Muscle of arm (tissue), 14 donors: Measurements from ENCODE around the gene LCE3C. TPM values are rescaled to one million over a fixed set of nuclear protein-coding genes. Genes with fewer than 3 reads are reported as not detected.
"Not testable (repeated sequence)": the region's sequence is repeated elsewhere in the genome, so short reads cannot be mapped to it uniquely, and the experiment has no call there.

Experiments
- DNase-seq: peaks from one replicate; pipeline ENCODE4 v3.0.0-alpha.2; 2013
- long read RNA-seq, 11 donors: transcript quantifications; one replicate each; lab custom pipeline, GENCODE V29; 2026
- polyA plus RNA-seq, 12 donors: library from polyadenylated mRNA; unstranded; fragments of 120-200 nt; gene quantifications; one replicate each; pipeline ENCODE4 v1.2.1, GENCODE V29; 2013; ENCODE audit not compliant: insufficient read length in 12 of 12

LCE3C gene, protein sequence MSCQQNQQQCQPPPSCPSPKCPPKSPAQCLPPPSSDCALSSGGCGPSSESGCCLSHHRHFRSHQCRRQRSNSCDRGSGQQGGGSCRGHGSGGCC
- polyA plus RNA-seq, result not detected
- long read RNA-seq, donor 1, result 0 reads
- long read RNA-seq, donor 2, result 0 reads
- long read RNA-seq, donor 3, result 0 reads
- long read RNA-seq, donor 4, result 0 reads
- long read RNA-seq, donor 5, result 0 reads
- long read RNA-seq, donor 6, result 0 reads
- long read RNA-seq, donor 7, result 0 reads
- long read RNA-seq, donor 8, result 0 reads
- long read RNA-seq, donor 9, result 0 reads
- long read RNA-seq, donor 10, result 0 reads
- long read RNA-seq, donor 11, result 0 reads

DNA sequence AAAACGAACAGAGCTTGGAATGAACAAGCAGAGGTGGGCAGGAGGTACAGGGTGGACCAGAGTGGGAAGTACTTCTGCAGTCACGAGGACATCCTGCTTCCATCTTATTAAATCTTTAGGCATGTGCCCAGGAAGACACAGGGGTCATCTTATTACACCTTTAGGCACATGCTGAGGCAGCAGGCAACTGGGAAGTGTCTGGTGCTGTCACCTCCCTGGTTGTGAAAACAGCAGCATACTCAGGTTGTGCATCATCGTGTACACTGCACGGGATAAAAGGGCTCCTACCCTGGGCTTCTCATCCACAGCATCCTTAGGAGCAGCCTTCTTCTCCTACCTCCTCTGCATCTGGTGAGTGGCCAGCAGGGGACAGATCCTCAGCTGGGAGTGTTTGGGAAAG, at the start of gene LCE3C:
Gene LCE3C, plus strand, starts transcription at position 301 of the 400 bp plus-strand sequence. CDS start 498 bp downstream, outside the sequence.
- no peak for DNase-seq

DNA sequence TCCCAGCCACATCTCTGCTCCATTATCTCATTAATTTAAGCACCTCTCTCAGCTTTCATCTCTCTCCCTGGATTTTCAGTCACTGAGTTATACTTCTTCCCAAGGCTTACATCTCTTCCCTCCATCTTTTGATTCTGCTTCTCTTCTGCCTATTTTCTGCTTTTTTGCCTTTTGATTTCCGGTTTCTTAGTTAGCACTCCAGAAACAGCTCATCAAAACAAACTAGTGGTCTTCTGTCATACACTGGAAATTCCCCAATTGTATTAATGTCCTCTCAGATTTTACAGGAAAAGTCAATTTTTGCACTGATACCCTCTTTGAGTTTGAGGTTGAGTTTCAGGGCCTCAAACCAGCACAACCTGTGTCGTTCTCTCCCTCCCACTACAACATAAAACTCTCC, 34.9 kb upstream of the LCE3C start:
- DNase-seq, result no peak

DNA sequence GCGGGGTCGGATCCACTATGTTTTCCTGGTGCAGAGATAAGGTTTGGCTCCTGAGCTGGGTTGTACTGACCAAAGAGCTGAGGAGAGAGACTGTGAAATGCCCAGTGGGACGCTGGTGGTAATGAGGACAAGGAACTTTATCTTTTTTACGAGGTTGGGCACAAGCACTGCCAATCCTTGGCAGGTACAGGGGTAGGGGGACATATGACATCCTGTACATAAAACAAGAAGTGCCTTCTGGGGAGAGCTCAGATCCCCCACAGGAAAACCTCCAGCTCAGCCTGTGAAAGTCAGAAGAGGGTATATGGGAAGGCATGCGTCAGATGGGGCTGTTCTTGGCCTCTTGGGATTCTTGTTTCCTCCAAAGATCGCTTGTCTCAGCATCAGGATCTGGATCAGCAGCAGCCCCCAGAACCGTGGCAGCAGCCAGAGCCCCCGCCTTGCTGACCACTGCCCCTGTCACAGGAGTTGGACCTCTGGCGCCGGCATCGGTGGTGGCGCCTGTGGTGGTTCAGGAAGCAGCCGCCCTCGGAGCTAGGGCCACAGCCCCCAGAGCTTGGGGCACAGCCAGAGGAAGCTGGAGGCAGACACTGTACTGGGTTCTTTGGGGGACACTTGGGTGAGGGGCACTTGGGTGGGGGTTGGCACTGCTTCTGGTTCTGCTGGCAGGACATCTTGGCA, 34.4 kb upstream of the LCE3C start:
- no peak for DNase-seq

DNA sequence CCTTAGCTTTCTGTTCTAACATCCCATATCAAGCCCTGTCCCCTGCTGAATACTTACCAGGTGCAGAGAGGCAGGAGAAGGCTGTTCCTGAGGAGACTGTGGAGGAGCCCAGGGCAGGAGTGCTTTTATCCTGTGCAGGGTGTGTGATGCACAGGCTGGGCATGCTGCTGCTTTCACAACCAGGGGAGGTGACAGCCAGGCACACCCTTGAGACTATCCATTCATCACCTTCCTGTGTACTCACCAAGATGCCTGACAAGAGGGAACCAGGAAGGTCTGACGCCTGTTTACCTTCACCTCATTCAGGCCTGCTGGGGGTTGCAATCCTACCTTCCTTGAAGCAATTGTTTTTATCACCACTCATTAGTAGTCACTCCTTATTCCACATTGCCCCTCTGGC, 33.4 kb upstream of the LCE3C start, which contains the start of gene LCE3E:
Gene LCE3E, minus strand, starts transcription at position 100 of the 400 bp plus-strand sequence. CDS start 572 bp downstream, outside the sequence.
- DNase-seq, result no peak

DNA sequence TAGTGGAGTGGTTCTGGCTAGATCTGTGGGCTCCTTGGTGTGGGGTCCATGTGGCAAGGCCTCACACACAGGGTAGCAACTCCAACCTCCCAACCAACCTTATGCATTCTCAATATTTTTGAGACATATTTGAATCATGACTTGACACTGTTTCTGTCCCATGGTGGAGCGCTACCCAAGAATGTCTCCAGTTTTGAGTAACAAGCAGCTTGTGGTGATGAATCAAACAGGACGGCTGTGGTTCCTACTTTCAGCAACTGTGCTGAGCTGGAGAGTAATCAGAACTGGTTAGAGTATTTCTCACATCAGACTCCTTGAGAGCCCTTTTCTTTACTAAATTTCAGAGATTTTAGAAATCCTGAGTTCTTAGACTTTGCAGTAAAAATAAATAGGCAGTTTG, 22.9 kb upstream of the LCE3C start:
- no peak for DNase-seq

DNA sequence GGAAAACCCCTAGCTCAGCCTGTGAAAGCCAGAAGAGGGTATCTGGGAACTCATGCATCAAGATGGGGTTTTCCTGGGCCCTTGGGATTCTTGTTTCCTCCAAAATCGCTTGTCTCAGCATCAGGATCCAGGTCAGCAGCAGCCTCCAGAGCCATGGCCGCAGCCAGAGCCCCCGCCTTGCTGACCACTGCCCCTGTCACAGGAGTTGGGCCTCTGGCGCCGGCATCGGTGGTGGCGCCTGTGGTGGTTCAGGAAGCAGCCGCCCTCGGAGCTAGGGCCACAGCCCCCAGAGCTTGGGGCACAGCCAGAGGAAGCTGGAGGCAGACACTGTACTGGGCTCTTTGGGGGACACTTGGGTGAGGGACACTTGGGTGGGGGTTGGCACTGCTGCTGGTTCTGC, 20.5 kb upstream of the LCE3C start:
- DNase-seq, result not testable (repeated sequence)

DNA sequence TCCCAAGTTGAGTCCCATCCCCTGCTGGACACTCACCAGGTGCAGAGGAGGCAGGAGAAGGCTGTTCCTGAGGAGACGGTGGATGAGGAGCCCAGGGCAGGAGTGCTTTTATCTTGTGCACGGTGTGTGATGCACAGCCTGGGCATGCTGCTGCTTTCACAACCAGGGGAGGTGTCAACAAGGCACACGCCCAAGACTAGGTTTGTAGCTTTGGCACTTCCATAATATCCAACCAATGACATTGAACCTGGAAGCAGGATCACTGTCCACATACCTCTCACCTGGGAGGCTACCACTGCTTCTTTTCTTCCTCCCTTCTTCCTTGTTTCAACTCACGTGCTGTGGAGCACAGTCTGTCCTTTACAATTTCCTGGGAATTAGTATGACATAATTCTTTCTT, 19.6 kb upstream of the LCE3C start, which contains the start of gene LCE3D:
Gene LCE3D, minus strand, starts transcription at position 84 of the 400 bp plus-strand sequence. CDS start 580 bp downstream, outside the sequence.
- DNase-seq, result no peak

DNA sequence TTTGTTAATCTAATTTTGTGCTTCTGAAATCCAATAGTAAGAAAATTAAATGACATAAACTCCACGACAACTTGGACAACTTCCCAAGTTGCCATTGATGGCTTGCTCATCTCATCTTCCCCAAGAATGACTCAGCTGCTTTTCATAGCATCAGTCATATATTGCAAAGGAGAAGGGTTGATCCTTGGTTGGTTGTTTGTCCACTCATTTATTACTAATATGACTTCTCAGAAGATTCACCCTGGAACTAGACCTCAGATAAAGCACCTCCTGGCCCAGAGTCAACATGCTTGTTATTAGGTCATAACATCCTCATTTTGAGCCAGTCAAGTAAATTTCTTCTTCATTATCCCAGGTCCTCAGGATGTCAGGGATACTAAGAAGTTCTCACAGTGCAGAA, 17.4 kb upstream of the LCE3C start:
- no peak for DNase-seq

DNA sequence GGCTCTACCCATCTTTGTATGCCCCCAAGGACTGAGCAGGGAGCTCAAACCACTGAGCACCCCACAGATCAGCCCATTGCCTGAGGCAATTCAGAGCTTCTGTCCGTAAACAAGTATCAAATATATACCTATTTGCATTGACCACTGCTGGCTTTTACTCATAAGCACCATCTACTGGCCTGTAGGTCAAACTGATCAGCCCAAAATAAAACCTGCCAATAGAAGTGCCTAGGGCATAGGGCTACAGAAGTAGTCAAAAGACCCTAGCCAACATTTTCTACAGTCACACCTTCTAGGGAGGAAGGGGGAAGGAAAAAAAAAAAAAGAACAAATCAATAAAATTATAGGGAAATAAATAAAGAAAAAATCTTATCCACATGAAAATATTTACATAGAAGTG, 14.4 kb upstream of the LCE3C start:
- no peak for DNase-seq

DNA sequence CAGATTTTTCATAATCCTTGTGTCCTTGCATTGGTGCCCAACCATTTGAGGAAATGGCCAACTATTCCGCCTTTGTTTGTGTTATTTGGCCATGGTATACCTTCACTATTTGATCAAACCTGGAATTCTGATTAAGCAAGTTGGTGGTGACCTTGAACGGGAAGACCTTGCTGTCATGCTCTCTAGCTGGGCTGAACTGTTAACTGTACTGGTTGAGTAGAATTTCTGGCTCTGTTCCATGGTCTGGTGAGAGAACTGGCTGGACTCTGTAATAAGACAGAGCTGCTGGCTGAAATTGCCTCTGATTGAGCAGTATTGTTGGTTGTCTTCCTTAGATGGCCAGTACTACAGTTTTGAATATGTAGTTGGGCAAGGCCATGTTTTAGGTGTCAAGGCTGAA, 3.0 kb upstream of the LCE3C start:
- DNase-seq, result no peak

DNA sequence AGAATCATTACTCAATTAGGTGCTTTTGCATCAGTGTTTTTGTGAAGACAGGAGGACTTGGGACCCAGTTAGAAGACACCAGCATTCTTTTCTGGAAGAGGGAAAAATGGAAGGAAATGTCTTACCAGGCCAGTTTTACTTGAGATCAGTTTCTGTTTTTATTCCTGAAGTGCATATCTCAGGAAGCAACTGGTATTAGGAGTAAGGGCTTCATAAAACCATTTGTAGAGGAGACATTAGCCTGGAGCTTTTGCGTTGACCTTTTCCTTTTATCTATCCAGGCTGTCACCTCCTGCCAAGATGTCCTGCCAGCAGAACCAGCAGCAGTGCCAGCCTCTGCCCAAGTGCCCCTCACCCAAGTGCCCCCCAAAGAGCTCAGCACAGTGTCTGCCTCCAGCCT, 13.5 kb downstream of the LCE3C start, which contains the start of gene LCE3B:
Gene LCE3B, plus strand, starts transcription at position 301 of the 400 bp plus-strand sequence. Its CDS starts 0 bp downstream, at position 301.
- no peak for DNase-seq

DNA sequence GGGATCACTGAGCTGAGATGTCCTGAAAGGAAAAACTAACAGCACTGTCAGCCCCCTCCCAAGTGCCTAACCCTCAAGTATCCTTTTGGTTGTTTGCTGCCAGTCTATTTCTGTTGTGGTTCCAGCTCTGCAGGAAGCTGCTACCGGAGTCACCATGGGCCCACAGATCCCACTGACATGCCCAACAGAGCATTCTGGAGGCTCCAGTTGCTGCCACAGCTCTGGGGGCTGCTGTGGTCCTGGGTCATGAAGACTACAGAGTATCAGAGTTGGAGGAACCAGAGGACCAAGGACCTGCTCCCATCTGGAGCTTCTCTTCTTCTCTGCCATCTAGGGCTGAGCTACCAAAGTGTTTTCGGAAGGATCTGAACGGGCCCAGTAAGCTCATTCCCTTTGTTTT, 22.0 kb downstream of the LCE3C start:
- DNase-seq, result no peak

DNA sequence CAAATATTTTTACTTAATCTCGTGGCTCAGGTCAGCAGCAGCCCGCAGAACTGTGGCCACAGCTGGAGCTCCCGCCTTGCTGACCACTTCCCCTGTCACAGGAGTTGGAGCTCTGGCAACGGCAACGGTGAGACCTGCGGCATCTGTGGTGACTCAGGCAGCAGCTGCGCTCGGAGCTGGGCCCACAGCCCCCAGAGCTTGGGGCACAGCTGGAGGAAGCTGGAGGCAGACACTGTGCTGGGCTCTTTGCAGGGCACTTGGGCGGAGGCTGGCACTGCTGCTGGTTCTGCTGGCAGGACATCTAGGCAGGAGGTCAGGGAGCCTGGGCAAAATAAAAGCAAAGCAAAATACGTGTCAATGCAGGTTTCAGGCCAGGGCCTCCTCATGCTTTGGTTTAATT, 22.8 kb downstream of the LCE3C start, which contains the start of gene LCE3A:
Gene LCE3A, minus strand, starts transcription at position 301 of the 400 bp plus-strand sequence. Its CDS starts 0 bp downstream, at position 301.
- DNase-seq, result peak; percentile 1

DNA sequence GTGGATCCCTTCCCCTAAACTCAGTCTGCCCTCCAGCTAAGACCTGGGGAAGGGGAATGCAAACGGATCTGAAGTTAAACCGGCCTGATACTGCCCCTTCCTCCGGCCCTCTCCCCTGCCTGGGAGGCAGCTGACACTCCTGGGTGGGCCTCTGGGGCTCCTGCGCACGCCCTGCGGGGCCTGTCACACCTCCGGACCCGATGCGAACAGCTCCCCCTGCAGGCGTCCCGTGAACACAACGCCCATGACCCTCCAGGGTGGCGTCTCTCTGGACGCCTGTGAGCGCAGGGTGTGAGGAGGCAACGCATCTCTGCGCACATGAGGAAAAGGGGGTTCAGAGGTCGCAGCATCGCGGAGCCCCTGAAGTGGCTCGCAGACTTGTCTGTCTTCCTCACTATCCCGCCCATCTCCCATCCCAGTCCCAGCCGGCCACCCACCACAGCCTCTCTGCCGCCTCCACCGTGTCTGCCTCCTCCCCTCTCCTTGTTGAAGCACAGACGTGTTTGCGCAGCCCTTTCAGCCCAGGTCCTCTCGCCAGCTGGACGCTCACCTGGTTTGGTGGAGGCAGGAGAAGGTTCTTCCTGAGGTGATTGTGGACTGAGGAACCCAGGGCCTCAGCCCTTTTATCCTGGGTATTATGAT, 23.3 kb downstream of the LCE3C start:
- no peak for DNase-seq

DNA sequence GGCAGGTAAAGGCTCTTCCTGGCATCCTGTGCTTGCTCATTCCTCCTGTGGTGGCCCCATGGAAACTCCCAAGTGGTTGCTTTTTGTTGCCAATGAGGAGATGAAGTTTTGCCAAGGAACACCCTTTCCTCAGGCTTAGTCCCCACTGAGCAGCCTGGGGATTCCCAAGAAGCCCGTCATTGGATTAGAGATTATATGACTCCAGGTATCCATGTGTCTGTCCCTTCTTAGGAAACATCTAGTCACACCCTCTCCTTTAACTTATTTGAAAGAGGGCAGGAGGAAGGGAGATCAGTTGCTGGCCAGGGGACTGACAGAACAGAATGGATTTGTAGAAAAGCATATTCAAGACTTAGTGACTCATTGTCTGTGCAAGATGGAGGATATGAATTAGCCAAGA, 26.7 kb downstream of the LCE3C start:
- DNase-seq, result no peak

DNA sequence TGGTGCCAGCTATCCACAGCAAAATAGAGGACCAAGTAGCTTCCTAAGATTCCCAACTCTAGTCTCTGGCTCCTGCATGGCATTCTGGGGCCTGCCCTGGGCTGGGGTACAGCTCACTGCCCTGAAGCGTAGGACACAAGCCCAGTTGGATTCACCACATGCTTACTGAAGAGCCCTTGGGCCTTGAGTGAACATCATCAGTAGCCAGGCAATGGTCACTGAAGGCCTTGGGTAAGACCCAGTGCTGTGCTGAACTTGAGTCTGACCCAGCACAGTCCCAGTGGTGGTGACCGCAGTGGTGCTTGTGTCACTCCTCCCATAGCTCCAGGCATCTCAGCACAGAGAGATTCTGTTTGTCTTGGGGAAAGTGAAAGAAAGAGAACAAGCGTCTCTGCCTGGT, 30.6 kb downstream of the LCE3C start:
- DNase-seq, result no peak

DNA sequence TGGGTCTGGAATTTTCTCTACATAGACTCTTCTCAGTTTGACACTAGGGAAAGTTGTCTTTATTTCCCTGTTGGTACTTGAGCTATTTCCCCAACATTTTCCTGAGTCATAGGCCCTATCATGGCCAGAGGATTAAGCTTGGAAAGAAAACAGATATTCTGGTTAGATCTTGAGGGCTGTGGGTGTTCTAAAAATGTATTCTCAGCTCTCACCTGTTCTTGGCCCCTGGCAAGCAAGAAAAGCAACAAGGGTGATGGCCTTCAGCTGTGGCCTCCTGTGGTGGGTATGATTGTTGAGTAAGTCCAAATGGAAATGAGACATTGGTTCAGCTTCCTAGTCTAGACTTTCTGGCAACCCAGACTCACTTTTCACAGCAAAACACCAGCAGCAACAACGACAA, 40.3 kb downstream of the LCE3C start:
- no peak for DNase-seq

DNA sequence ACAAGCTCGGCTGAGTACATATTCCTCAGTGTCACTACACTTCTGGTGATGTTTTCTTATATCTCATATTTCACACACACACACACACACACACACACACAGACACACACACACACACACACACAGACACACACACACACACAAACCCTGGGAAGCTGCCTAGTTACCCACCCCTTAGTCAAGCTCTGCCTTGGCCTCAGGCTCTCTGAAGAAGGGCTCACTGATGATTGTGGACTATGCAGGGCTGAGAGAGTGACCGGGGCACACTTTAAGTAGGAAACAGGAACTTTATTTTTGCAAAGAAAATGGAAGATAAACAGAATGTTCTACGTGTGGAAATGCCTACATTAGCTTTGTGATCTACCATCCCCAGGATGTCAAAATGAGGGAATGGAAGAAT, 43.9 kb downstream of the LCE3C start:
- no peak for DNase-seq

DNA sequence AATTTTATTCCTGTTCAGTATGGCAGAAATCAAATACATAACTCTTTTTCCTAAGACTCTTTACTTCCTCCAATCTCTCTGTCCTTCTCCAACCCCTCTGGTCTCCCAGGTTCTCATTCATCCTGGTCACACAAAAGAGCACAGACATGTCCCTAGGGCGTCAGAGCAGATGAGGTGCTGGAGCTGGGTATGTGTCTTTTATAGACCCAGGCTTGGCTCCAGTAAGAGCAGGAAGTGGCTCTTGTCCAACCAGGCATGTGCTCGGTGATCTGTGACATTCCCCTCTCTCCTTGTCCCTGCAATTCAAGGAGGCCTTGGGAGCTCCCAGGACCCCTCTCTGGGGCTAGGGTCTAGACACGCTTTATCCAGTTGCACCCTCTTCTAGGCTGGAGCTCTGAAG, 45.1 kb downstream of the LCE3C start:
- DNase-seq, result no peak

DNA sequence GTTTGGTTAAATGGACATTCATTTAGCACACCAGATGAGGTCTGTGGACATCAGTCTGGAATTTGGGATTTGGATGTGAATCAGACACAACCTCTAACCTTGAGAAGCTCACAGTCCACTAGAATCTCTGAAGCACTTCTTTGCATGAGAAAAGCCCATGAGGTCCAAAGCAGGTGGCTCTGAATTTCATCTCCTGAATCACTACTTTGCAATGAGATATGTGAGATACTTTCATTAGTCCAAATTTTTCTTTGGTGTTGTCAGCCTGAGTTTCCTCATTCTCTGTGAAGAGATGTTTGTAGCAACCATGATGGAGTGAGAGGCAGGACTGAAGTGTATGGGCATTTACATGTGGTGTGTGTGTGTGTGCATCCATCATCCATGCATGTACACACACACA, 46.6 kb downstream of the LCE3C start:
- DNase-seq, result no peak
